Neural progenitor cell (in vitro differentiated cells): ENCODE measurements around the gene GATA6.

Experiments
- CTCF ChIP-seq: fragments of 200-600 bp; sonication (generic); IDR thresholded peaks from 2 replicates; pipeline ENCODE4 v1.5.1; 2017; ENCODE audit warnings: antibody characterized with exemption, mild to moderate bottlenecking
- EZH2 ChIP-seq: fragments of 200-600 bp; sonication (generic); IDR thresholded peaks from 2 replicates; pipeline ENCODE4 v1.6.1; 2017; ENCODE audit warnings: antibody characterized with exemption, mild to moderate bottlenecking, moderate library complexity
- EZH2phosphoT487 ChIP-seq: fragments of 200-600 bp; sonication (generic); IDR thresholded peaks from 2 replicates; pipeline ENCODE4 v1.6.1; 2017; ENCODE audit warnings: antibody characterized with exemption

- TF ChIP-seq CTCF (no peak), EZH2 (no peak), EZH2phosphoT487 (no peak)
Measured at GRCh38 chr18:22179174-22179573, 9.8 kb downstream of the GATA6 start.
